Lower lobe of right lung (tissue), 2 donors: ENCODE results near the gene SLC14A1. TPM values are rescaled to one million over a fixed set of nuclear protein-coding genes. Genes with fewer than 3 reads are reported as not detected.

Source experiments
- ATAC-seq, 2 donors: fragments of 200-7000 bp; cut with Tn5 transposase; one replicate each; pipeline ENCODE4 v1.9.1; 2020 to 2022; ENCODE audit warnings: mild to moderate bottlenecking in 2 of 2, moderate library complexity in 2 of 2
- DNase-seq: peaks from one replicate; pipeline ENCODE4 v3.0.0-alpha.2; 2020
- H3K27ac ChIP-seq: fragments of 200-600 bp; one replicate; pipeline ENCODE4 v1.8.0; 2022
- H3K27me3 ChIP-seq: fragments of 200-600 bp; one replicate; pipeline ENCODE4 v1.8.0; 2022; ENCODE audit warnings: low read depth
- H3K36me3 ChIP-seq: fragments of 200-600 bp; one replicate; pipeline ENCODE4 v1.8.0; 2022; ENCODE audit warnings: mild to moderate bottlenecking
- H3K4me1 ChIP-seq: fragments of 200-600 bp; one replicate; pipeline ENCODE4 v1.8.0; 2022
- H3K4me3 ChIP-seq: fragments of 200-600 bp; one replicate; pipeline ENCODE4 v1.8.0; 2022; ENCODE audit warnings: mild to moderate bottlenecking
- H3K9me3 ChIP-seq: fragments of 200-600 bp; one replicate; pipeline ENCODE4 v1.8.0; 2022
- intact Hi-C: fragments of 100-400 bp; cut with DNase I; formaldehyde crosslinking; loops from one replicate; pipeline ENCODE4 v1.11.0; 2022
- total RNA-seq: library from RNA; stranded (reverse); fragmentation: NEBNext Ultra II Directional; extraction: Animal tissue kit (Norgen Biotek cat#: 25700); gene quantifications from one replicate; pipeline ENCODE4 v1.2.1, GENCODE V29; 2021
- TF ChIP-seq, protein P1 (sequence below): fragments of 200-600 bp; IDR thresholded peaks from one replicate; pipeline ENCODE4 v1.8.0; 2022; ENCODE audit warnings: antibody characterized with exemption, mild to moderate bottlenecking
- donor health status: DM: no; HTN: yes; CAD: no; lungs with severe emphysema.

SLC14A1 gene
- total RNA-seq, 1 donor from 2014 or later: 21.8 TPM

DNA sequence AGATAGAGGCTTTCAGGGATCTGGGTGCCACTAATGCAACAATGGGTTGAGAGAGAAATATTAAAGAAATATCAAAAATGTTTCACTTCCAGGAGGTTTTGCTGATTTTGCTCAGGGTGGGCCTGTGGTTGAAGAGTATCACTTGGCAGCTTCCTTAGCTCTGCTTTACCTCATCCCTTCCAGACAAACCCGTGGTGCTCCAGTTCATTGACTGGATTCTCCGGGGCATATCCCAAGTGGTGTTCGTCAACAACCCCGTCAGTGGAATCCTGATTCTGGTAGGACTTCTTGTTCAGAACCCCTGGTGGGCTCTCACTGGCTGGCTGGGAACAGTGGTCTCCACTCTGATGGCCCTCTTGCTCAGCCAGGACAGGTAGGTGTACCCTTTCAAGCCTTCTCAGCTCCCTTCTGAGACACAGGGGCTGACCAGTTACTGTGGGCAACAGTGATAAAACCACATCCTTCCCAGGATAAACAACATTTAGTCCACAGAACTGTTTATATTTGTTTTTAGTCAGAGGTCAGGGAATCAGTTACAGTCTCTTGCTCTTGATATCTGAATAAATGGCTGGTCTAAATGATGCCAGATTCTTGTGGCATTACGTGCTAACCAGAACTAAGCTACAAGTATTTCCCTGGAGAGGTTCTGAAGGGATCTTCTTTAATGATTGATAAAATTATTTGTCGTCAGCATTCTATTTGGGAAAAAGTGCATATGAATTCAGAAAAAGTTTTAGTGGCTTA is 7.0 kb downstream of the SLC14A1 start:
- no peaks in the 10 kb centered on the region for H3K9me3 ChIP-seq
- no peak overlapping the region for H3K4me3 ChIP-seq
- DNase-seq (no peak), ATAC-seq (no peak)
- TF ChIP-seq, protein P1, sequence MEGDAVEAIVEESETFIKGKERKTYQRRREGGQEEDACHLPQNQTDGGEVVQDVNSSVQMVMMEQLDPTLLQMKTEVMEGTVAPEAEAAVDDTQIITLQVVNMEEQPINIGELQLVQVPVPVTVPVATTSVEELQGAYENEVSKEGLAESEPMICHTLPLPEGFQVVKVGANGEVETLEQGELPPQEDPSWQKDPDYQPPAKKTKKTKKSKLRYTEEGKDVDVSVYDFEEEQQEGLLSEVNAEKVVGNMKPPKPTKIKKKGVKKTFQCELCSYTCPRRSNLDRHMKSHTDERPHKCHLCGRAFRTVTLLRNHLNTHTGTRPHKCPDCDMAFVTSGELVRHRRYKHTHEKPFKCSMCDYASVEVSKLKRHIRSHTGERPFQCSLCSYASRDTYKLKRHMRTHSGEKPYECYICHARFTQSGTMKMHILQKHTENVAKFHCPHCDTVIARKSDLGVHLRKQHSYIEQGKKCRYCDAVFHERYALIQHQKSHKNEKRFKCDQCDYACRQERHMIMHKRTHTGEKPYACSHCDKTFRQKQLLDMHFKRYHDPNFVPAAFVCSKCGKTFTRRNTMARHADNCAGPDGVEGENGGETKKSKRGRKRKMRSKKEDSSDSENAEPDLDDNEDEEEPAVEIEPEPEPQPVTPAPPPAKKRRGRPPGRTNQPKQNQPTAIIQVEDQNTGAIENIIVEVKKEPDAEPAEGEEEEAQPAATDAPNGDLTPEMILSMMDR: no peak
- H3K36me3 ChIP-seq: no peaks in the 10 kb centered on the region
- intact Hi-C loops: no loop called here
- H3K27ac ChIP-seq: no peak overlapping the region
- no peaks in the 10 kb centered on the region for H3K4me1 ChIP-seq
- H3K27me3 ChIP-seq: no peaks in the 10 kb centered on the region

GRCh38 chr18:45731716-45732115 is 7.7 kb downstream of the SLC14A1 start:
- TF ChIP-seq, protein P1: no peak
- no peak for ATAC-seq
- intact Hi-C loops: no loop called here

DNA sequence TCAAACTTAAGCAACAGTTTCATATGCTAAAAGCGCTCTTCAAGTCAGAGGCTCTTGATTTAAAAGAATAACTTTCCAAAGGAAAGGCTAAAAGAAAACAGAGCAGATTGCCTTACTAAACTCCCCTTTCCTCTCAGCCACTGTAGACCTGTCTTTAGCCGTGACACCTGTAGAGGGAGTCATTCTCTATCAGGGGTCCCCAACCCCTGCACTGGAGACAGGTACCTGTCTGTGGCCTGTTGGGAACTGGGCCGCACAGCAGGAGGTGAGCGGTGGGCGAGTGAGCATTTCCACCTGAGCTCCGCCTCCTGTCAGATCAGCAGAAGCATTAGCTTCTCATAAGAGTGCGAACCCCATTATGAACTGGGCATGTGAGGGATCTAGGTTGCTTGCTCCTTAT is 9.6 kb downstream of the SLC14A1 start:
- TF ChIP-seq, protein P1: no peak
- H3K4me1 ChIP-seq: no peaks in the 10 kb centered on the region
- DNase-seq (no peak), ATAC-seq (no peak)
- no peaks in the 10 kb centered on the region for H3K27me3 ChIP-seq
- no peaks in the 10 kb centered on the region for H3K9me3 ChIP-seq
- no peaks in the 10 kb centered on the region for H3K36me3 ChIP-seq
- H3K4me3 ChIP-seq: no peak overlapping the region
- H3K27ac ChIP-seq: no peak overlapping the region
- intact Hi-C loops: no loop called here

More at GRCh38 chr18:45731716-45732115, 7.7 kb downstream of the SLC14A1 start:
- no peaks in the 10 kb centered on the region for H3K9me3 ChIP-seq
- H3K4me1 ChIP-seq: no peaks in the 10 kb centered on the region
- H3K36me3 ChIP-seq: no peaks in the 10 kb centered on the region
- no peak overlapping the region for H3K4me3 ChIP-seq
- H3K27me3 ChIP-seq: no peaks in the 10 kb centered on the region
- no peak for DNase-seq
- no peak overlapping the region for H3K27ac ChIP-seq

GRCh38 chr18:45734505-45734904 is 10.5 kb downstream of the SLC14A1 start:
- Histone ChIP-seq H3K27ac (no peak overlapping the region), H3K4me3 (no peak overlapping the region), H3K36me3 (no peaks in the 10 kb centered on the region), H3K4me1 (no peaks in the 10 kb centered on the region), H3K9me3 (no peaks in the 10 kb centered on the region), H3K27me3 (no peaks in the 10 kb centered on the region)
- intact Hi-C loops: no loop called here
- TF ChIP-seq, protein P1: no peak
- no peak for ATAC-seq
- DNase-seq: no peak

GRCh38 chr18:45734944-45735343 is 11.0 kb downstream of the SLC14A1 start:
- Histone ChIP-seq H3K27ac (no peak overlapping the region), H3K36me3 (no peaks in the 10 kb centered on the region), H3K27me3 (no peaks in the 10 kb centered on the region), H3K4me1 (no peaks in the 10 kb centered on the region), H3K4me3 (no peak overlapping the region), H3K9me3 (no peaks in the 10 kb centered on the region)
- ATAC-seq (no peak), DNase-seq (no peak)
- TF ChIP-seq, protein P1: no peak
- intact Hi-C loops: no loop called here
